GM19455 (cell line): ENCODE data around the gene ANKS1A.

Source experiments
- ATAC-seq: cut with Tn5 transposase; IDR thresholded peaks from one replicate; pipeline ENCODE4 v1.9.1; 2021; ENCODE audit not compliant: unreplicated experiment

The ANKS1A gene

GRCh38 chr6:35050757-35051330, 161.8 kb downstream of the ANKS1A start:
- no peak for ATAC-seq

GRCh38 chr6:35051396-35051795, 162.3 kb downstream of the ANKS1A start:
- ATAC-seq, result no peak

GRCh38 chr6:35051997-35052583, 163.0 kb downstream of the ANKS1A start:
- ATAC-seq, result no peak

GRCh38 chr6:35052694-35053565, 163.9 kb downstream of the ANKS1A start:
- no peak for ATAC-seq

- no peak for ATAC-seq
Observed at GRCh38 chr6:35053701-35054100, 164.6 kb downstream of the ANKS1A start.

- ATAC-seq, result no peak
Observed at GRCh38 chr6:35054106-35054742, 165.2 kb downstream of the ANKS1A start.

- ATAC-seq, result no peak
Observed at GRCh38 chr6:35054743-35055130, 165.7 kb downstream of the ANKS1A start.

GRCh38 chr6:35055891-35056290, 166.8 kb downstream of the ANKS1A start:
- ATAC-seq, result no peak

- ATAC-seq, result no peak
Observed at GRCh38 chr6:35056952-35057351, 167.9 kb downstream of the ANKS1A start.

- ATAC-seq, result no peak
Observed at GRCh38 chr6:35057449-35058357, 168.6 kb downstream of the ANKS1A start.

- ATAC-seq, result no peak
Observed at GRCh38 chr6:35058358-35058675, 169.3 kb downstream of the ANKS1A start.

- ATAC-seq, result no peak
Observed at GRCh38 chr6:35058865-35059522, 169.9 kb downstream of the ANKS1A start.

- no peak for ATAC-seq
Observed at GRCh38 chr6:35059596-35060345, 170.7 kb downstream of the ANKS1A start.

GRCh38 chr6:35061102-35061615, 172.1 kb downstream of the ANKS1A start:
- no peak for ATAC-seq

- no peak for ATAC-seq
Observed at GRCh38 chr6:35061651-35062410, 172.8 kb downstream of the ANKS1A start.

GRCh38 chr6:35062676-35063574, 173.9 kb downstream of the ANKS1A start:
- no peak for ATAC-seq

GRCh38 chr6:35063701-35064280, 174.7 kb downstream of the ANKS1A start:
- ATAC-seq, result no peak
